ENCODE measurements around the gene ZNF618.

GRCh38 chr9:113857875-113858274 is 18.2 kb upstream of the ZNF618 start:
- TF ChIP-seq CTCF (optimal IDR thresholded peaks at IDR 0.05 in 1 of 3, IDR thresholded peaks at IDR 0.05 in 1 of 3, conservative IDR thresholded peaks at IDR 0.05 in 1 of 3; ENCODE audit: extremely low read depth in 1 of 3, insufficient read depth in 2 of 3, low read length in 3 of 3) (no peak), EZH2 (IDR thresholded peaks at IDR 0.05; ENCODE audit: low read length) (no peak)
